GM21360 (cell line): ENCODE measurements around the gene XYLT1.

ENCODE experiments used
- ATAC-seq: cut with Tn5 transposase; IDR thresholded peaks from one replicate; pipeline ENCODE4 v1.9.1; 2021; ENCODE audit warnings: mild to moderate bottlenecking, moderate library complexity; ENCODE audit not compliant: unreplicated experiment

Gene XYLT1

DNA sequence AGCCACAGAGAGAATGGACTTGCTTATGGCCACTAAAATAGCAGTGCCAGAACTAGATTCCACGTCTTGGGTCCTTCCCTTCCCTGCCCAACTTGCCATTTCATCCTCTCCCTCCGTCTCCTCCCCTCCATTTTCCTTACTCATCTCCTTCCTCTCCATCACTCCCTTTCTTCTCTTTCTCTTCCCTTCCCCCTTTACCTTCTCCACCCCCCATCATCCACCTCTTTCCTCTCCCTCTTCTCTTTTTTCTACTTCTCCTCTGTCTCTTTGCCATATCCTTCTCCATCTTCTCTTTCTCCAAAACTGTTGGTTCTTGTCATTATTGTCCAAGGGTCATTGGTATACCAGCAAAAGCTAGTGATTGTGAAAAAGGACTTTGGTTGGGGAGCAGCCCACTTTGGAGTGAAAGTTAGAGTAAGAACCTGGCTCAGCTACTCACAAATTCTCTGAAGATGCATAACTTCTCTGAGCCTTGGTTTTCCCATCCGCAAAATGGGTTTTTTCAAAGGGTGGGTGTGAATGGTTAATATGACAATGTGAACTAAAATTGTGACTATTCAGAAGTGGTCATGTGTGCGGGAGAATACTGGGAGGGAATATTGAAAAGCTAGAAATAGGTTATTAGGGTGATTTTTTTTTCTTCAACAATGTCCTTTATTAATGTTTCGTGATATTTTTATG lies 393.8 kb downstream of the XYLT1 start:
- no peak for ATAC-seq

DNA sequence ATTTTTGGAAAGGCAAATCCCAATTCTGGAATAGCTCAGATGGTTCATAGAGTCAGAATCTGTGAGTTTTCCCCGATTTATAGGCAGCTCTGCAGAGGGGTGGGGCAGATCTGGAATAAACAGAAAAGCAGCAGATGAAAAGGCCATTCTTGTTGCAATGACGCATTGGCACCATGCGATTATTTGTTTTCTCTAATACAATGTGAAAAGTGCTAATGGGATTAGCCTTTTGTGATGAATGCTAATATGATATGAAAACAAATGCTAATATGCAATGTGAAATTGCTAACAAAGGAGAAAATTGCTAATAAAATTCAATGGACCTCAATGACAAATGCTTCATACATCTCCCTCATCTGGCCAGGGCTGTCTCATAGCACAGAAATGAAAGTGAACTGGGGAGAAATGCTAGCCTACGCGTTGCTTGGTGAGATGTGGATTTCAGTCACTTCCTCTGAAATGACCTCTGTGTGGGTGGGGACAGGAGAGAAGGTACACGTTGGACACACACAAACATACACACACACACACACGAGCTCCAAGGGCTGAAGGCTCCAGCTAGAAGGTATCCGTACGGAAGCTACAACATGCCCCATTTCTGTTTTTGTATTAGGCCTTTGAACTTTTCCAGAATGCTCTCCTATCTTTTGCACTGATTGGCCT lies 394.5 kb downstream of the XYLT1 start:
- ATAC-seq = no peak

DNA sequence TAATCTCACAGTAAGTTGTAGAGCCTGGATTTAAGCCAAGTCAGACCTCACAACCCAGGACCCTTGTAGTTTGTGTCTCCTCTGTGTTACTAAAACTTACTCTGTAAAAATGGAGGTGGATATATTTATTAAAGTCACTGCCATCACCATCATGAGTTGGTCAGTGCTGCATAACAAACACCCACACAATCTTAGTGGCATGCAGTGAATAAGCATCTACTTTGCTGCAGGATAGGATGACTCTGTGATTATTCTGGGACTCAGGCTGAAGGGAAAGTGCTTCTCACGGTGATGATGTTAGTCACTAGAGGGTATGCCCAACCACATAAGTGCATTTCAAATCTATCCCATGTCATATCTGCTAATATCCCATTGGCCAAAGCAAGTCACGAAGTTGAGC lies 398.7 kb downstream of the XYLT1 start:
- ATAC-seq = no peak

DNA sequence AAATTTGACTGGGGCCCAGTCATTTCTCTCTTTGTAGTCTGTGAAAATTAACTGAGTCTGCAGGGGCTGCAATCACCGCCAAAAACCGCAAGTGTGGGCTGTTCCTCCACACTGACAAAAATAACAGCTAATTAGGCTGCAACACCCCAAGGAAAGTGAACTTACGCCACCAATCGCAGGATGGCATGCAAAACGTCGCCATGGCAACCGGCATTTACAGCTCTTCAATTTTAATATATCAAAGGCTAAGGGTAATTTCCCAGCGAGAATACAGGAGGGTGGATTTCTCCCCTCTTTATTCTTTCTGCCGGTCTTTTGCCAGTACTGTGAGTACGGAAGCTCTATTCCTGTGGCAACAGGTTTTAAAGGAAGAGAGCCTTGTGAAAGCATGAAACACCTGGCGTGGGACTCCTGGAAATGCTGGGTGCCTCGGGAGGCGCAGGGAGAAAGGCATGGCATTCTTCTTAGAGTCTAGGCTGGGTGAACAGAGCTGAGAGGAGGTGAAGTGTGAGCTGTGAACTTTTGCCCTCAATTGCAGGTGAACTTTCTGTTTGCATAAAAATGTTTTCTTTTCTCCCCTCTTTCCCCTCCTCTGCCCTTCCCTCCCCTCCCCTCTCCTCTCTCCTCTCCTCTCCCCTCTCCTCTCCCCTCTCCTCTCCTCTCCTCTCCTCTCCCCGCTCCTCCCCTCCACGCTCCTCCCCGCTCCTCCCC lies 399.7 kb downstream of the XYLT1 start:
- peak; percentile 54 for ATAC-seq

DNA sequence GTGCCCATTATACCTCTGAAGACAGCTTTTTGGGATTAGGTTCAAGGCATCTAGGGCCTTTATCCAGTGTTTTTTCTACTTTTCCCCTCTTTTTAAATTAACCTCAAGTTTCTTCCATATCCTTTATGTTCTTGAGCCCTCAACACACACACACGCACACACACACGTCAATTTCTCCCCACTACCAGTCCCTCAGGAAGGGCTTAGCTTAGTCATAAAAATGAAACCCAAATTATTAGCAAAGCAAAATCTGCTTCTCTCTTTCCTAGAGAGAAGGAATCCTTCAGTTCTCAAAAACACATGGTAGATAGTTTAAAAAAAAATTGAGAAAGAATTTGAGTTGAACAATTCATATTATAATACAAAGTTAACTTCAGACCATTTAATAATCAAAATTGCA lies 401.1 kb downstream of the XYLT1 start:
- ATAC-seq = no peak

DNA sequence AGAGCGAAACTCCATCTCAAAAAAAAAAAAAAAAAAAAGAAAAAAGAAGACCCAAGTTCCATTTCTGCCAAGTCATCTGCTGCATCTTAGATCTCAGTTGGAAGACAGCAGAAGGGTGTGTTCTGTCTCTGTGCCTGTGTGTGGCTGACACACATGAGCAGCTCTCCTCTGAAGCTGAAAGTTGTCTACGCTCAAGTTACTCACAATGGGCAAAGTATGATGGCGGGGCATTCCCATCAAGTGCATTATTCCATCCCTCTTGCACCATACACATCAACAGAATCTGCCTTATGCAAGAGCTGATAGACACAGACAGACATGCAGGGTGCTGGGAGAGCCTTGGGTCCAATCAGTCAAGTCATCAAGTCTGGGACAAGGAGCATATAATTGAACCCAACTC lies 402.2 kb downstream of the XYLT1 start:
- ATAC-seq = peak; percentile 63

DNA sequence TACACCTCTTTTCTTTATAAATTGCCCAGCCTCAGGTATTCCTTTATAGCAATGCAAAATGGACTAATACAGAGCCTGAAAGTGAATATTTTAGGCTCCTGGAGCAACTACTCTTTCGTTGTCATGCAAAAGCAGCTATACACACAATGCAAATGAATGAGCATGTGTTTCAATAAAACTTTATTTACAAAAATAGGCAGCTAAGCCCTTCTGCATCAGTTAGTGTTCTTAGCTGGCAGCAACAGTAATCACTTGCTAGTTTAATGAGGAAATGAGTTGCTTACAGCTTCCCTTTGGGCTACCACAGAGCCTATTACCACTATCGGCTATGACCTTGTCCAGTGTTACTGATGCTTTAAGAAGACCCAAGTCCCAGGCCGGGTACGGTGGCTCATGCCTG lies 402.9 kb downstream of the XYLT1 start:
- ATAC-seq = no peak

DNA sequence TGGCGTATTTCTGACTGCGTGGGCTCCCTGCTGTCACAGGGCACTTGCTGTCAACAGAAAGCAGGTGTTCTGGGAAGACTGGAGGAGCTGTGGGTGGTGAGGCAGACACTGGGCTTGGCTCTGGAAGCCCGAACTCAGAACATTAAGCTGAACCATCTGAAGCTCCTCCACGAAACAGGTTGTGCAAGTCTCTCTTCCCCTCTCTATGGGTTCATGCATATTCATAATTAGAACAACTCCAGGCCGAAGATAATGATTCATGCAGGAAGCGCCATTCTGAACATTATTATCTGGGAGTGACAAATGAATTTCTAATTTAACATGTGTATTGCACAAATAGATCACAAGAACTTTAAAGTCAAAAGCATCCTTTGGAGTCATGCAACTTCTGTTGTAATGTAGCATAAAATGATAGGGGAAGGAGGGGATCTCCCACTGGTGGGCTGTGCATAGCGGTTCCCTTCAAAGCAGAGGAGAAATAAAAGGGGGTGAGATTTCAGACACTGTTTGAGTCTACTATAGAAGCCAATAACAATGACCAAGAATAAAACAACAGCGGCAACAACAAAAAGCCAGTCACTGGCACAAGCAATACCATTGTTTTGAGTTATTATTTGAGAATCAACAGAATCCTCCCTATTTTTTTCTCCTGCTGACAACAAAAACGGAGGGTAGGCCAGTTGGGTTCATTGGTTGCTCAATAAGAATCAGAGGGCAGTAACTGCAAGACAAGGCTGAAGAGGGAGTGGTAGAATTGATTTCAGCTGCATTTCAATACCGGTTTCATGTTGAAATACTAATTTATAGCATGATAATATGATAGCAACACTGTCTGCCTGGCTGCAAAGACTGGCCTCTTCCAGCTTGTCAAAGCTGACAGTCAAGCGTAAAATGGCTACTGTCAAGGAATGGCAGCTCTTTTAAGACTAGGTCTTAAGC lies 407.3 kb downstream of the XYLT1 start:
- no peak for ATAC-seq

DNA sequence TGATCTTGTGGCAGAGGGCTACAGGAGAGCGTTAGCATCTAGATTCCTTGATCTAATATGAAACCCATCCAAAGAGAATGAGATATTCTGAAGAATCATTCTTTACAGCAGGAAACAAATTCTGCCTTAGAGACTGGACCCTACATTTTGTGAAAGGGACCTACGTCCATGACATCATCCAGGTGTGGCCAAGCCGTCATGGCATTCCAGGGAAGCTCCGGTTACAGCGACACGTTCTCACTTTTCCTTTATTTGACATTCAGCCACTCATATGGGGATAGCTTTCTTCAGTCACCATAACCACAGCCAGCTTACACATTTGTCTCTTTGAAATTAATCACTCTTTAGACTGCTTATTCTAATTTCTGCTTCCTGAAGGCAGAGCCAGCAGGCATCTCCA lies 408.1 kb downstream of the XYLT1 start:
- ATAC-seq = no peak

DNA sequence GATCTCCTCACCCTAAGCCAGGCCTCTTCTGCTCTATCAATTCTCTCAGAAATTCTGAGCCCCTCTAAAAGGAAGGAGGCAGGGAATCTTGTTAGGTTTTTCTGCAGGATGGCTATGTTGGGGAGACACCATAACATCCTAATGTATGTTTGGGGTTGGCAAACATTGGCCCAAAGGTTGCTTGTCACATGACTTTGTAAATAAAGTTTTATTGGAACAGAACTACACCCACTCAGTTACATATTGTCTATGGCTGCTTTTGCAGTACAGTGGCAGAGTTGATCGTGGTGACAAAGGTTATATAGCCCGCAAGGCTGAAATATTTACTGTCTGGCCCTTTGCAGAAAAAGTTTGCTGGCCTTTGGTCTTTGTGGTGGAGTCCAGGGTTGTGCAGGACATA lies 409.4 kb downstream of the XYLT1 start:
- ATAC-seq = no peak

DNA sequence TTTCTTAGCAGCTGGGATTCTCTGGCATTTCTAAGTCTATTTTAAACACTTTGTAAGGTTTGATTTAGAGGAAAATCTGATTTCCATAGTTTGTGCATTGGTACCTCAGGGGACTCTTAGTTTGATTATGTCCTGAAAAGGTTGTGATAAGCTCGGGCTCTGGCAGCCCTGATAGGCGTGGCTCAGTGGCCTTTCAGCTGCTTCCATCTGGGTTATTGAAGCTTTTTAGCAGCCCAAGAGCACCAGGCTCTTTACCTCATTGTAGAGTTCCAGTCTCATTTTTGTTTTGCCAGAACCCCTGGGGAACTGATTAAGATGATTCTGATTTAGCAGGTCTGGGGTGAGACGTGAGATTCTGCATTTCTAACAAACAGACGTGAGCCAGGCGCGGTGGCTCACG lies 412.3 kb downstream of the XYLT1 start:
- no peak for ATAC-seq

DNA sequence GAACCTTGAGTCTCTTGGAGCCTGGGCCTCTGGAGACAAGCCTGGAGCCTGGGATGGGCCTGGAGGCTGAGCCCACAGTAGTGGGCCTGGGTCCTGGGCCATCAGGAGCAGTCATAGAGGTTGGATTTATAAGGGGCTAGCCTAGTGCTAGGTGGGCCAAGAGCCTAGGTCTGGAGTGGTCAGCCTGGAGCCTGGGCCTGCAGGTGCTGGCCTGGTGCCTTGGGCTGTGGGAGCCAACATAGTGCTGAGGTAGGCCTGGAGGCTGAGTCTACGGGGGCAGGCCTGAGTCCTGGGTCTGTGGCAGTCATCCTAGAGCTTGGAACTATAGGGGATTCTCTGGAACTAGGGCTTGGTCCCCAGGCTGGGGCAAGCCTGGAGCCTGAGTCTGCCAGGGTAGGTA lies 414.1 kb downstream of the XYLT1 start:
- ATAC-seq = no peak

DNA sequence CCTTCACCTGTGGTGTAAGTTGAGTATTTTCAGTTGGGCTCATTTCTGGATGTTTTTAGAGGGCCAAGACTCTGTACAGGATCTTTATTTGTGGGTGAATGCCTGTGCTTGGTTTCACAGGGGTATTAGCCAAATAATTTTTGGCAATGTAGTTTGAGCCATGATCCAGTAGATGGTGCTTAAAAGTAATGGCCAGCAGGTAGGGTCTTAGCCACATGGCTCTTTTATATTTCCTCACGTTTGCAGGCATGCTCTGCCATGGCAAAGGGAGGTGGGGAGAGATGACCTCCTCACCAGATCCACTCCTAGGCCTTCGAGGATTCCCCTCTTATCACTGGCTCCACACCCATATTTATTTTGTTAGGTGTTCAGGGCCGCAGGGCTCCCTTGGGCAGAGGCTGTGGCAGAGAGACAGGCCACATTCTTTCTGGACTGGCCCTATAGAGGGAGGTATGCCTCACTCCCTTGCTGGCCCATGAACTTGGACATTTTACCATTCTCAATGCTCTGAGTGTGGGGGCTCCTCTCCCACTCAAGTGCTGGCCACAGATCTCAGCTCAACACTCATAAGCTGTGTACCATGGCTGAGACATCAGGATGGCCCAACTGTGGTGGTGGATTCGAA lies 417.1 kb downstream of the XYLT1 start:
- ATAC-seq = no peak
